CD14-positive monocyte (primary cell): ENCODE results near the gene SPO11. TPM values are rescaled to one million over a fixed set of nuclear protein-coding genes. Genes with fewer than 3 reads are reported as not detected.

Source experiments
- polyA plus RNA-seq, 3 donors: library from polyadenylated mRNA; depleted of rRNA in 1 of 3; unstranded in 2 of 3; stranded (reverse) in 1 of 3; fragments of 300-500 nt in 2 of 3; fragments of >200 nt in 1 of 3; fragmentation: Illumina TruSeq in 2 of 3; gene quantifications; 1 replicate in 2 of 3; 2 replicates in 1 of 3; pipeline ENCODE4 v1.2.3, GENCODE V29; 2012 to 2021
- small RNA-seq: library from RNA; depleted of rRNA; stranded (forward); fragments of <200 nt; gene quantifications from one replicate; pipeline ENCODE3, GENCODE V24; 2012; ENCODE audit warnings: low read depth; ENCODE audit not compliant: insufficient read length

The SPO11 gene
- polyA plus RNA-seq, 3 donors: not detected

Small RNA genes lying within 50 kb of the gene (small RNA-seq; reads per million reads assigned to genes)
- not detected for gene MIR4325
- gene RF00019: not detected
- gene RPL39P39: not detected

Other genes with a start within 250 kb of the SPO11 start
- not detected for gene BMP7, start 63.2 kb upstream of the SPO11 start, polyA plus RNA-seq
- 10 to 100 TPM; 15.8 to 27.5 (median 21.7) TPM for gene RAE1, start 21.5 kb downstream of the SPO11 start, polyA plus RNA-seq
- gene RBM38, start 61.6 kb downstream of the SPO11 start, polyA plus RNA-seq: 10 to 100 TPM in 2 of 3 donors, 1 to 10 TPM in 1; 7.5 to 48.3 (median 17.8) TPM
- gene CTCFL, start 195.3 kb downstream of the SPO11 start, polyA plus RNA-seq: not detected
- not detected for gene PCK1, start 231.3 kb downstream of the SPO11 start, polyA plus RNA-seq